Cardiac atrium fibroblast (primary cell): Measurements from ENCODE around the gene FAM153A. TPM values are rescaled to one million over a fixed set of nuclear protein-coding genes. Genes with fewer than 3 reads are reported as not detected.

Experiments used
- total RNA-seq: library from RNA; depleted of rRNA; stranded (reverse); fragments of >200 nt; gene quantifications from 2 replicates; pipeline ENCODE4 v1.2.3, GENCODE V29; 2015

FAM153A gene
- total RNA-seq: not detected in 2 replicates

DNA sequence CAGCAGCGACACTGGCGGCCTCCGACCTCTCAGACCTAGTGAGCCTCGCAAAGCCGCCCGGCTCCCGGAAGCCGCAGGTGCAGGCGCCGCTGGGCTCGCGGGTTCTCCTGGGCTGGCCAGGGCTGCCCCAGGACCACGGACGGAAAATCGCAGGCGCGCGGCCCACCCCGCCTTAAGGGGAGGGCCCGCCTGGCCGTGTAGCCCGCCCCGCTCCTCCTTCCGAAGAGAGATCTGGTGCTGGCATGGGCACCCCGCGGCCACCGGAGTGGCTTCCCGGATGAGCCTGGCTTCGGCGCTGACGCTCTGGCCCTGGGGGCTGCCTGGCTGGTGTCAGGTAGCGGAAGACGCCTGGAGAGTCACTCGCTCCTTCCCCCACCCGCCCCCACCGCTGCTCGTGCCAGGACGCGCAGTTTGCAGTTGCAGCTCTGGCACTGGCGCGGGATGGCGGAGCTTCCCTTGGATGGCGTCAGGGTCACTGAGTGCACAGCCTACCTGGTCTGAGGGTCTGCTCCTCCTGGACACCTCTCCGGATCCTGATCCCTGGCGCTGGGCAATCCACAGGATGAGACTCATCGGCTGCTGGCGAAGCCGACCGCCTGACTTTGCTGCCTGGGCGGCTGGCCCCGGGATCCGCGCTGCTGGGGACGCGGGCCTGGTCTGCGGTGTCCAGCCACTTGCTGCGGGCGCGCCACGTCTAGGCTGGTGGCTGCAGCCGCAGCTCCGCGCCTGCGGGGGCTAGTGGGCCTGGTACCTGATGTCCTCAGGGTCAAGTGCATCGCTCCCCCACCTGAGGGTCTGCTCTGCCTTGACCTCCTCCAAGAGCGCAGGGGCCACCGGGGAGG lies at the start of gene FAM153A:
Gene FAM153A, minus strand, starts transcription at position 108 of the 842 bp plus-strand sequence.

Other genes with a start within 250 kb of the FAM153A start
- gene FAM193B, start 228.3 kb downstream of the FAM153A start, total RNA-seq: 23.8 and 24.9 TPM in 2 replicates
- gene TMED9, start 190.7 kb downstream of the FAM153A start, total RNA-seq: 178 and 244 TPM in 2 replicates
- gene B4GALT7, start 182.8 kb downstream of the FAM153A start, total RNA-seq: 40.1 and 44.9 TPM in 2 replicates
- not detected in 2 replicates for gene PROP1, start 213.3 kb upstream of the FAM153A start, total RNA-seq